ENCODE data around the gene KRT72. TPM values are rescaled to one million over a fixed set of nuclear protein-coding genes. Genes with fewer than 3 reads are reported as not detected.

KRT72 gene
- total RNA-seq, 5 donors from 2014 or later (not counting 1 experiment from before 2014, with no cell fraction given) = 10.1 to 52.7 (median 28.7) TPM

DNA sequence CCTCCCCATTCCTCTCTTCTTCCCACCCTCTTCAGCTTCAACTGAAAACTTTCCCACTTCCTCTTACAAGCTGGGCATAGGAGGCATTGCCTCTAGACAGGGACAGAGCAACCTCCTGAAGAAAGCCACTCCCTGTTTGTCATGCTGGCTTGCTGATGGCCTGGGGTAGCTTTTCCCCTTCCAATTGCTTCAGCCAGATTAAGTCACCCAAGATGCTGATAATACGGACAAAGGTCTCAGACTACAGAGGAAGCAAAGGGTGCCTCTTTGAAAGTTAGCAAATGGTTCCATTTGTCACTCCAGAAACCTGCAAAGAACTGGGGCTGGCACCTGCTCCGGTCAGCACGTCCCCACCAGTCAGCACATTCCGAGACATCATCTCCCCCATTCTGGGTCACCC lies 44.7 kb upstream of the KRT72 start:
- H3K36me3 ChIP-seq (ENCODE audit: control insufficient read depth in 2 of 2, extremely low read depth in 1 of 2, insufficient read depth in 1 of 2, low read length in 1 of 2) = no peaks in the 10 kb centered on the region
- H3K27ac Mint-ChIP-seq = peak overlapping the region; percentile 98 to 100
- no peak for ATAC-seq (replicated peaks in 1 of 4)
- no peaks in the 10 kb centered on the region for H3K27me3 Mint-ChIP-seq
- H3K27me3 ChIP-seq (replicated peaks in 1 of 2; ENCODE audit: control insufficient read depth in 2 of 2, extremely low read depth in 1 of 2, insufficient read depth in 2 of 2, low read length in 1 of 2) = peaks cover 0 to 5% of the 10 kb centered on the region in 2 experiments
- peak in 1 of 35 experiments; percentile 32 for DNase-seq
- ChIA-PET POLR2A (no interaction called here), CTCF (interaction anchor here (1.0 to 1.7 kb wide), 3 partner anchors 35 to 60 kb away, joined by 4 to 5 read pairs (median 4); no protein-coding TSS in a partner anchor)
- peak overlapping the region in 2 of 3 donors; percentile 3 to 74 for H3K4me3 Mint-ChIP-seq
- peaks cover 4% of the 10 kb centered on the region for H3K36me3 Mint-ChIP-seq
- H3K4me3 ChIP-seq (ENCODE audit: control insufficient read depth in 1 of 2, extremely low read depth in 1 of 2, low read length in 1 of 2) = no peak overlapping the region
- no peaks in the 10 kb centered on the region for H3K9me3 ChIP-seq
- WGBS (ENCODE audit: insufficient coverage) = 76% methylated on average over 4 of the region's 4 CpGs
- peaks cover 3 to 5% (median 4%) of the 10 kb centered on the region in 3 donors for H3K9me3 Mint-ChIP-seq
- peaks cover 93% of the 10 kb centered on the region in 3 donors for H3K4me1 Mint-ChIP-seq
- peak overlapping the region; percentile 96 for H3K27ac ChIP-seq (ENCODE audit: low read length)
- H3K4me1 ChIP-seq (ENCODE audit: control insufficient read depth in 1 of 2, extremely low read depth in 1 of 2, insufficient read depth in 2 of 2, low read length in 2 of 2) = peaks cover 78 to 81% of the 10 kb centered on the region in 2 experiments

DNA sequence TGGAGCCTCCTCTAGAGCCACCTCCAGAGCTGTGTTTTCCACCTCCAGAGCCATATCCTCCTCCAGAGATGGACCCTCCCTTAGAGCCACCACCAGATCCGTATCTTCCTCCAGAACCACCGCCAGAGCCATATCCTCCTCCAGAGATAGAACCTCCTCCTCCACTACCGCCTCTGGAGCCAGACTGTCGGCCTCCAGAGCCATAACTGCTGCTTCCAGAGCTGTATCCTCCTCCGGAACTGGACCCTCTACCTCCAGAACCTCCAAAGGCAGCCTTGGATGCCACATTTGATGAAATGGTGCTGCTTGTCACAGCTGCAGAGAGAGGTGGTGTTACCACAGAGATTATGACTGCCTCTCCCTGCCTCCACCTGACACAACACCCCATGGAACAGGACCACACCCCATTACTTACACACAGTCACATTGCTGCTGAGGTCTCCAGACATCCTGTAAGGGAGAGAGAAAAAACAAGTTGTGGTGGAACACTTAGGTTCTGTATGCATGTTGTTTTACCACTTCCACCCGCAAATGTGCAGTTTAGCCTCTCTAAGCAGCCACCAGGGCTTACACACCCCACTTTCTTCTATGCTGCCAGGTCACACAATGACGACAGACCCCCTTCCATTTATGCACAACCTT lies 44.0 kb upstream of the KRT72 start:
- peaks cover 0 to under 1% of the 10 kb centered on the region in 2 experiments for H3K27me3 ChIP-seq (replicated peaks in 1 of 2; ENCODE audit: control insufficient read depth in 2 of 2, extremely low read depth in 1 of 2, insufficient read depth in 2 of 2, low read length in 1 of 2)
- H3K4me1 ChIP-seq (ENCODE audit: control insufficient read depth in 1 of 2, extremely low read depth in 1 of 2, insufficient read depth in 2 of 2, low read length in 2 of 2) = peaks cover 78 to 84% of the 10 kb centered on the region in 2 experiments
- ATAC-seq (replicated peaks in 1 of 4) (peak; percentile 90 to 96 (median 94)), DNase-seq (peak; percentile 30 to 96 (median 77))
- Mint-ChIP-seq H3K4me3 (peak overlapping the region; percentile 3 to 74 (median 63)), H3K36me3 (peaks cover 4% of the 10 kb centered on the region), H3K4me1 (peaks cover 91 to 94% (median 94%) of the 10 kb centered on the region in 3 donors), H3K27ac (peak overlapping the region; percentile 98 to 100), H3K27me3 (no peaks in the 10 kb centered on the region), H3K9me3 (peaks cover 3 to 5% (median 4%) of the 10 kb centered on the region in 3 donors)
- H3K36me3 ChIP-seq (ENCODE audit: control insufficient read depth in 2 of 2, extremely low read depth in 1 of 2, insufficient read depth in 1 of 2, low read length in 1 of 2) = no peaks in the 10 kb centered on the region
- CTCF ChIA-PET = interaction anchor here (1.0 to 1.7 kb wide), 5 partner anchors 33 to 236 kb away, joined by 3 to 5 read pairs (median 4); no protein-coding TSS in a partner anchor
- peak overlapping the region; percentile 96 for H3K27ac ChIP-seq (ENCODE audit: low read length)
- POLR2A ChIA-PET = interaction anchor here in 1 of 2 donors (0.6 to 0.9 kb wide), 2 partner anchors 35 to 223 kb away, joined by 3 read pairs; no protein-coding TSS in a partner anchor
- H3K4me3 ChIP-seq (ENCODE audit: control insufficient read depth in 1 of 2, extremely low read depth in 1 of 2, low read length in 1 of 2) = no peak overlapping the region
- no peaks in the 10 kb centered on the region for H3K9me3 ChIP-seq
- WGBS (ENCODE audit: insufficient coverage) = 49% methylated on average over 5 of the region's 7 CpGs

- Mint-ChIP-seq H3K4me1 (peaks cover 79 to 83% (median 82%) of the 10 kb centered on the region in 3 donors), H3K27ac (peak overlapping the region; percentile 98 to 100), H3K4me3 (peak overlapping the region in 1 of 3 donors; percentile 74), H3K27me3 (no peaks in the 10 kb centered on the region), H3K36me3 (peaks cover 4% of the 10 kb centered on the region), H3K9me3 (peaks cover 3 to 5% (median 4%) of the 10 kb centered on the region in 3 donors)
- ATAC-seq (replicated peaks in 1 of 4) (no peak), DNase-seq (no peak)
- CTCF ChIA-PET = no interaction called here
- Histone ChIP-seq H3K27me3 (replicated peaks in 1 of 2; ENCODE audit: control insufficient read depth in 2 of 2, extremely low read depth in 1 of 2, insufficient read depth in 2 of 2, low read length in 1 of 2) (no peaks in the 10 kb centered on the region), H3K9me3 (no peaks in the 10 kb centered on the region), H3K4me3 (ENCODE audit: control insufficient read depth in 1 of 2, extremely low read depth in 1 of 2, low read length in 1 of 2) (no peak overlapping the region), H3K27ac (ENCODE audit: low read length) (peak overlapping the region; percentile 96), H3K4me1 (ENCODE audit: control insufficient read depth in 1 of 2, extremely low read depth in 1 of 2, insufficient read depth in 2 of 2, low read length in 2 of 2) (peaks cover 74% of the 10 kb centered on the region in 2 experiments), H3K36me3 (ENCODE audit: control insufficient read depth in 2 of 2, extremely low read depth in 1 of 2, insufficient read depth in 1 of 2, low read length in 1 of 2) (no peaks in the 10 kb centered on the region)
- POLR2A ChIA-PET = no interaction called here
- 86% methylated on average over 1 of the region's 6 CpGs for WGBS (ENCODE audit: insufficient coverage)
Observed at GRCh38 chr12:52644078-52644415, 42.8 kb upstream of the KRT72 start.

DNA sequence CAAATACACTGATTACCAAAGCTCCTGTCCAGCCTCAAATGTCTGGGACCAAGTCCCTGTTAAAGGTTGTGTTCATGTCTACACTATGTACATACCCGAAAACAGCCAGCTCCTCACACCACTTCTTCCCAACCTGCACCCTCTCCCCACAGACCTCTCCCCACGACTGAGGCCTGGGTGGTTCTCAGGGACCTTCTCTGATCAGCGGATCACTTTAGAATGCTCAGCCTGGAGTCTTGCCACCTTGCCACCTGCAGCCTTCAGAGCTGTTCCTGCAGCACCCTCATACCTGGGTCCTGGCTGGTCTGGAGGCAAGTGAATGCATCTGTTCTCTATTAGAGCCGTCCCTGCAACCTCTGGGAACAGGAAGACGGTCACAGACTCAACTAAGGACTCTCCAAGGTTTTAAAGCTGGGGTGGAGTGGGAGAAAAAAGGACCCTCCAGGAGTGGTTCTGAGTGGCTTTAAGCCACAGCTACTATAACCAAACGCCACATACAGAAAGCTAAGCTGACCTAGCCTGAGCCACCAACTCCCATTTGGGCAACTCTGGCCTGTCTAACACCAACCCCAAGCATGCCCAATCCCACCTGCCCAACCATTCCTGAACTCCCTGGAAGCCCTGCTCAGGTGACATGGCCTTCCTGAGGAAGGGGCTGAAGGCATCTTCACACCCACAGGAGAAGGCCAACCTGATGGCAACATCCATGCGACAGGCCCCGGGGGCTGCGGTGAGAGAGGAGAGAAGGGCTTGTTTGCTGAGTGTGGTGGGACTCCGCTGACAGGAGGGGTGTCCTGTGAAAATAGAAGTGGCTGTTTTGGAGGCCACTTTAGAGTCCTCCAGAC lies 42.2 kb upstream of the KRT72 start:
- Mint-ChIP-seq H3K27ac (peak overlapping the region; percentile 98 to 100), H3K4me3 (peak overlapping the region in 1 of 3 donors; percentile 27), H3K9me3 (peaks cover 3 to 5% (median 4%) of the 10 kb centered on the region in 3 donors), H3K27me3 (no peaks in the 10 kb centered on the region), H3K36me3 (peaks cover 4% of the 10 kb centered on the region), H3K4me1 (peaks cover 73 to 78% (median 76%) of the 10 kb centered on the region in 3 donors)
- Histone ChIP-seq H3K4me3 (ENCODE audit: control insufficient read depth in 1 of 2, extremely low read depth in 1 of 2, low read length in 1 of 2) (no peak overlapping the region), H3K27ac (ENCODE audit: low read length) (peak overlapping the region; percentile 96), H3K4me1 (ENCODE audit: control insufficient read depth in 1 of 2, extremely low read depth in 1 of 2, insufficient read depth in 2 of 2, low read length in 2 of 2) (peaks cover 68% of the 10 kb centered on the region in 2 experiments), H3K9me3 (no peaks in the 10 kb centered on the region), H3K27me3 (replicated peaks in 1 of 2; ENCODE audit: control insufficient read depth in 2 of 2, extremely low read depth in 1 of 2, insufficient read depth in 2 of 2, low read length in 1 of 2) (no peaks in the 10 kb centered on the region), H3K36me3 (ENCODE audit: control insufficient read depth in 2 of 2, extremely low read depth in 1 of 2, insufficient read depth in 1 of 2, low read length in 1 of 2) (no peaks in the 10 kb centered on the region)
- WGBS (ENCODE audit: insufficient coverage) = 65% methylated on average over 4 of the region's 10 CpGs
- POLR2A ChIA-PET = interaction anchor here in 1 of 2 donors (0.6 kb wide), 1 partner anchor 49 kb away, joined by 4 read pairs; no protein-coding TSS in a partner anchor
- DNase-seq (no peak), ATAC-seq (replicated peaks in 1 of 4) (no peak)
- CTCF ChIA-PET = no interaction called here

GRCh38 chr12:52641468-52641867 lies 40.2 kb upstream of the KRT72 start:
- ChIA-PET CTCF (interaction anchor here in 1 of 2 donors (0.5 to 1.0 kb wide), 2 partner anchors 75 to 316 kb away, joined by 3 to 4 read pairs; no protein-coding TSS in a partner anchor), POLR2A (no interaction called here)
- H3K27me3 ChIP-seq (replicated peaks in 1 of 2; ENCODE audit: control insufficient read depth in 2 of 2, extremely low read depth in 1 of 2, insufficient read depth in 2 of 2, low read length in 1 of 2) = no peaks in the 10 kb centered on the region
- Mint-ChIP-seq H3K27ac (peak overlapping the region; percentile 53 to 100), H3K36me3 (peaks cover 4% of the 10 kb centered on the region), H3K4me3 (peak overlapping the region in 1 of 3 donors; percentile 62), H3K27me3 (peaks cover 0 to 3% of the 10 kb centered on the region in 2 donors), H3K9me3 (peaks cover 0 to 5% (median 3%) of the 10 kb centered on the region in 3 donors), H3K4me1 (peaks cover 53 to 62% (median 61%) of the 10 kb centered on the region in 3 donors)
- H3K4me1 ChIP-seq (ENCODE audit: control insufficient read depth in 1 of 2, extremely low read depth in 1 of 2, insufficient read depth in 2 of 2, low read length in 2 of 2) = peaks cover 49 to 50% of the 10 kb centered on the region in 2 experiments
- no peak overlapping the region for H3K4me3 ChIP-seq (ENCODE audit: control insufficient read depth in 1 of 2, extremely low read depth in 1 of 2, low read length in 1 of 2)
- WGBS (ENCODE audit: insufficient coverage) = 84% methylated on average over 3 of the region's 4 CpGs
- no peaks in the 10 kb centered on the region for H3K36me3 ChIP-seq (ENCODE audit: control insufficient read depth in 2 of 2, extremely low read depth in 1 of 2, insufficient read depth in 1 of 2, low read length in 1 of 2)
- H3K9me3 ChIP-seq = no peaks in the 10 kb centered on the region
- DNase-seq (peak in 1 of 35 experiments; percentile 2), ATAC-seq (replicated peaks in 1 of 4) (no peak)
- no peak overlapping the region for H3K27ac ChIP-seq (ENCODE audit: low read length)

- ChIA-PET CTCF (no interaction called here), POLR2A (no interaction called here)
- no peak overlapping the region for H3K4me3 ChIP-seq (ENCODE audit: control insufficient read depth in 1 of 2, extremely low read depth in 1 of 2, low read length in 1 of 2)
- Mint-ChIP-seq H3K4me3 (no peak overlapping the region), H3K36me3 (no peaks in the 10 kb centered on the region), H3K9me3 (no peaks in the 10 kb centered on the region), H3K4me1 (peaks cover 38 to 52% (median 47%) of the 10 kb centered on the region in 3 donors), H3K27ac (peak overlapping the region in 1 of 2 donors; percentile 6), H3K27me3 (peaks cover 0 to 6% of the 10 kb centered on the region in 2 donors)
- no peak overlapping the region for H3K27ac ChIP-seq (ENCODE audit: low read length)
- H3K27me3 ChIP-seq (replicated peaks in 1 of 2; ENCODE audit: control insufficient read depth in 2 of 2, extremely low read depth in 1 of 2, insufficient read depth in 2 of 2, low read length in 1 of 2) = peaks cover 0 to 3% of the 10 kb centered on the region in 2 experiments
- 88% methylated on average over 2 of the region's 4 CpGs for WGBS (ENCODE audit: insufficient coverage)
- peaks cover 36 to 39% of the 10 kb centered on the region in 2 experiments for H3K4me1 ChIP-seq (ENCODE audit: control insufficient read depth in 1 of 2, extremely low read depth in 1 of 2, insufficient read depth in 2 of 2, low read length in 2 of 2)
- no peaks in the 10 kb centered on the region for H3K9me3 ChIP-seq
- ATAC-seq (replicated peaks in 1 of 4) = no peak
- no peaks in the 10 kb centered on the region for H3K36me3 ChIP-seq (ENCODE audit: control insufficient read depth in 2 of 2, extremely low read depth in 1 of 2, insufficient read depth in 1 of 2, low read length in 1 of 2)
- no peak for DNase-seq
Observed at GRCh38 chr12:52637299-52637698, 36.0 kb upstream of the KRT72 start.
